Renal pelvis (tissue), 4 donors: Measurements from ENCODE around the gene DENND4B. TPM values are rescaled to one million over a fixed set of nuclear protein-coding genes. Genes with fewer than 3 reads are reported as not detected.

Source experiments
- DNase-seq: peaks from one replicate; pipeline ENCODE4 v3.0.0-alpha.2; 2013
- polyA plus RNA-seq, 3 donors: library from polyadenylated mRNA; unstranded; fragments of 120-200 nt; gene quantifications; one replicate each; pipeline ENCODE4 v1.2.1, GENCODE V29; 2013; ENCODE audit not compliant: insufficient read length in 3 of 3

Gene DENND4B
- polyA plus RNA-seq, 3 donors = 36.8 to 50.1 (median 49.5) TPM

GRCh38 chr1:153888533-153888932, 58.0 kb downstream of the DENND4B start:
- no peak for DNase-seq

GRCh38 chr1:153886127-153886526, 60.4 kb downstream of the DENND4B start:
- no peak for DNase-seq

GRCh38 chr1:153883223-153883622, 63.3 kb downstream of the DENND4B start:
- no peak for DNase-seq

GRCh38 chr1:153882296-153882912, 64.1 kb downstream of the DENND4B start:
- no peak for DNase-seq

GRCh38 chr1:153881751-153882150, 64.8 kb downstream of the DENND4B start:
- DNase-seq = peak; percentile 74

GRCh38 chr1:153880962-153881361, 65.6 kb downstream of the DENND4B start:
- peak; percentile 98 for DNase-seq

GRCh38 chr1:153880024-153880423, 66.5 kb downstream of the DENND4B start:
- DNase-seq = no peak

Other genes with a start within 250 kb of the DENND4B start
- 100 to 1,000 TPM; 103 to 160 (median 134) TPM for gene INTS3, start 218.7 kb downstream of the DENND4B start, polyA plus RNA-seq
- 10 to 100 TPM; 36.4 to 44.4 (median 40.0) TPM for gene SLC27A3, start 171.3 kb downstream of the DENND4B start, polyA plus RNA-seq
- gene GATAD2B, start 23.7 kb downstream of the DENND4B start, polyA plus RNA-seq = 10 to 100 TPM; 25.5 to 38.5 (median 34.4) TPM
- gene CRTC2, start 11.9 kb upstream of the DENND4B start, polyA plus RNA-seq = 10 to 100 TPM; 40.9 to 57.5 (median 55.0) TPM
- 10 to 100 TPM; 86.3 to 94.0 (median 87.2) TPM for gene SLC39A1, start 16.8 kb upstream of the DENND4B start, polyA plus RNA-seq
- 10 to 100 TPM; 32.1 to 43.2 (median 42.6) TPM for gene CREB3L4, start 21.2 kb upstream of the DENND4B start, polyA plus RNA-seq
- 100 to 1,000 TPM; 103 to 125 (median 103) TPM for gene JTB, start 31.0 kb upstream of the DENND4B start, polyA plus RNA-seq
- gene RAB13, start 39.6 kb upstream of the DENND4B start, polyA plus RNA-seq = 100 to 1,000 TPM; 153 to 184 (median 182) TPM
- 1,000 to 10,000 TPM; 2,710 to 3,426 (median 2,811) TPM for gene RPS27, start 44.0 kb upstream of the DENND4B start, polyA plus RNA-seq
- under 1 TPM; 0.06 to 0.30 (median 0.16) TPM for gene NUP210L, start 208.4 kb upstream of the DENND4B start, polyA plus RNA-seq
- gene TPM3, start 245.4 kb upstream of the DENND4B start, polyA plus RNA-seq = 100 to 1,000 TPM; 266 to 285 (median 281) TPM